OCI-LY7 (cell line): ENCODE results near the gene RDH8. TPM values are rescaled to one million over a fixed set of nuclear protein-coding genes. Genes with fewer than 3 reads are reported as not detected.

Experiments used
- BruUV-seq: library from RNA; stranded (reverse); fragments of 400-500 nt; replicated peaks from 2 replicates; lab custom pipeline; 2021; lab: Mats Ljungman, UMichigan
- CTCF ChIA-PET: fragments of 300-600 bp; sonication (Branson Sonifier 250); formaldehyde crosslinking; loops from one replicate; lab custom pipeline; 2022; ENCODE audit warnings: antibody characterized with exemption; ENCODE audit not compliant: unreplicated experiment; lab: Charles Lee
- POLR2A ChIA-PET: fragments of 300-600 bp; sonication (Branson Sonifier 250); formaldehyde crosslinking; loops from one replicate; lab custom pipeline; 2022; ENCODE audit warnings: antibody characterized with exemption; lab: Charles Lee
- DNase-seq: peaks from one replicate; pipeline ENCODE4 v3.0.0-alpha.2; 2015; ENCODE audit warnings: low spot score
- H2AFZ ChIP-seq: fragments of 200-600 bp; sonication (generic), shearing (Covaris generic); 2 replicates; pipeline ENCODE4 v1.6.1; 2014; ENCODE audit warnings: mild to moderate bottlenecking, antibody characterized with exemption, low read length, moderate library complexity
- H3K27ac ChIP-seq: fragments of 200-600 bp; sonication (generic); 2 replicates; pipeline ENCODE4 v1.5.1; 2014; ENCODE audit warnings: mixed run types, low read depth, mild to moderate bottlenecking, moderate library complexity, low read length, inconsistent platforms; ENCODE audit not compliant: poor library complexity, severe bottlenecking
- H3K36me3 ChIP-seq: fragments of 200-600 bp; sonication (generic); 2 replicates; pipeline ENCODE4 v1.6.1; 2014; ENCODE audit warnings: mild to moderate bottlenecking, antibody characterized with exemption, low read length, moderate library complexity, mixed read lengths; ENCODE audit not compliant: insufficient read depth
- H3K4me1 ChIP-seq: fragments of 200-600 bp; sonication (generic); 2 replicates; pipeline ENCODE4 v1.5.1; 2014; ENCODE audit warnings: mild to moderate bottlenecking, low read length; ENCODE audit not compliant: insufficient read depth, poor library complexity, severe bottlenecking
- H3K4me2 ChIP-seq: fragments of 200-600 bp; sonication (generic); 2 replicates; pipeline ENCODE4 v1.6.1; 2014; ENCODE audit warnings: mild to moderate bottlenecking, low read length
- H3K4me3 ChIP-seq: fragments of 200-600 bp; sonication (generic); 2 replicates; pipeline ENCODE4 v1.5.1; 2014; ENCODE audit warnings: mild to moderate bottlenecking, low read depth, low read length; ENCODE audit not compliant: poor library complexity, severe bottlenecking
- H3K79me2 ChIP-seq: fragments of 200-600 bp; sonication (generic); 2 replicates; pipeline ENCODE4 v1.6.1; 2016; ENCODE audit warnings: low read depth, mild to moderate bottlenecking, low read length, moderate library complexity, mixed read lengths; ENCODE audit not compliant: insufficient read depth
- H3K9me2 ChIP-seq: fragments of 200-600 bp; sonication (generic); 2 replicates; pipeline ENCODE4 v1.6.1; 2016; ENCODE audit warnings: mild to moderate bottlenecking, low read length, mixed read lengths; ENCODE audit not compliant: insufficient read depth
- H3K9me3 ChIP-seq: fragments of 200-600 bp; sonication (generic); 2 replicates; pipeline ENCODE4 v1.6.1; 2014; ENCODE audit warnings: mild to moderate bottlenecking, mixed run types, low read length, mixed read lengths
- H4K20me1 ChIP-seq: fragments of 200-600 bp; sonication (generic); 2 replicates; pipeline ENCODE4 v1.6.1; 2014; ENCODE audit warnings: mild to moderate bottlenecking, antibody characterized with exemption, low read length, moderate library complexity, mixed read lengths; ENCODE audit not compliant: insufficient read depth
- EZH2phosphoT487 ChIP-seq: fragments of 200-600 bp; sonication (generic); IDR thresholded peaks from 2 replicates; pipeline ENCODE4 v1.6.1; 2018; ENCODE audit warnings: low read depth, borderline replicate concordance, mild to moderate bottlenecking, mixed run types, antibody characterized with exemption, low read length, moderate library complexity, mixed read lengths
- intact Hi-C: fragments of 100-400 bp; cut with micrococcal nuclease; formaldehyde crosslinking; loops from one replicate; pipeline ENCODE4 v1.10.0; 2022; ENCODE audit not compliant: unreplicated experiment
- total RNA-seq, 2 experiments: library from RNA; depleted of rRNA in 1 of 2; stranded (reverse); fragments of >200 nt in 1 of 2; shearing (Covaris generic) in 1 of 2; gene quantifications; 2 replicates each; pipeline ENCODE4 v1.2.3, GENCODE V29; 2014 to 2022
- TF ChIP-seq, protein P1 (sequence below): fragments of 200-600 bp; sonication (generic); conservative IDR thresholded peaks from 2 replicates; pipeline ENCODE4 v1.5.1; 2014; ENCODE audit warnings: mild to moderate bottlenecking, antibody characterized with exemption, low read length, moderate library complexity, mixed read lengths

RDH8 gene
- total RNA-seq, 2 experiments from 2014 or later: not detected

DNA sequence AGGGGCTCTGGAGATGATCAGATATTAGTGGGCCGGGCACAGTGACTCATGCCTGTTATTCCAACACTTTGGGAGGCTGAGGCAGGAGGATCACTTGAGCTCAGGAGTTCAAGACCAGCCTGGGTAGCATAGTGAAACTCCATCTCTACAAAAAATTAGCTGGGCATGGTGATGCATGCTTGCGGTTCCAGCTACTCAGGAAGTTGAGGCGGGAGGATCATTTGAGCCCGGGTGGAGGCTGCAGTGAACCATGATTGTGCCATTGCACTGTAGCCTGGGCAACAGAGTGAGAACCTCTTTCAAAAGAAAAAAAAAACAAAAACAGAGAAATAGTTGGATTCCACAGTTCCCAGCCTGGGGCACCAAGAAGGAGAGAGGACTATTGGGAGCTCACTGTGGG is 54.9 kb downstream of the RDH8 start:
- no peak overlapping the region for H2AFZ ChIP-seq
- DNase-seq: no peak
- intact Hi-C loops: no loop called here
- no peak for TF ChIP-seq EZH2phosphoT487
- TF ChIP-seq, protein P1, sequence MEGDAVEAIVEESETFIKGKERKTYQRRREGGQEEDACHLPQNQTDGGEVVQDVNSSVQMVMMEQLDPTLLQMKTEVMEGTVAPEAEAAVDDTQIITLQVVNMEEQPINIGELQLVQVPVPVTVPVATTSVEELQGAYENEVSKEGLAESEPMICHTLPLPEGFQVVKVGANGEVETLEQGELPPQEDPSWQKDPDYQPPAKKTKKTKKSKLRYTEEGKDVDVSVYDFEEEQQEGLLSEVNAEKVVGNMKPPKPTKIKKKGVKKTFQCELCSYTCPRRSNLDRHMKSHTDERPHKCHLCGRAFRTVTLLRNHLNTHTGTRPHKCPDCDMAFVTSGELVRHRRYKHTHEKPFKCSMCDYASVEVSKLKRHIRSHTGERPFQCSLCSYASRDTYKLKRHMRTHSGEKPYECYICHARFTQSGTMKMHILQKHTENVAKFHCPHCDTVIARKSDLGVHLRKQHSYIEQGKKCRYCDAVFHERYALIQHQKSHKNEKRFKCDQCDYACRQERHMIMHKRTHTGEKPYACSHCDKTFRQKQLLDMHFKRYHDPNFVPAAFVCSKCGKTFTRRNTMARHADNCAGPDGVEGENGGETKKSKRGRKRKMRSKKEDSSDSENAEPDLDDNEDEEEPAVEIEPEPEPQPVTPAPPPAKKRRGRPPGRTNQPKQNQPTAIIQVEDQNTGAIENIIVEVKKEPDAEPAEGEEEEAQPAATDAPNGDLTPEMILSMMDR: no peak
- H3K4me3 ChIP-seq: no peak overlapping the region
- no peak overlapping the region for H3K27ac ChIP-seq
- no peaks in the 10 kb centered on the region for H3K36me3 ChIP-seq
- no peak overlapping the region for H3K4me2 ChIP-seq
- no peaks in the 10 kb centered on the region for H3K9me3 ChIP-seq
- no TSS peak for BruUV-seq
- H3K4me1 ChIP-seq: no peaks in the 10 kb centered on the region
- POLR2A ChIA-PET: no interaction called here
- CTCF ChIA-PET: no interaction called here
- H3K79me2 ChIP-seq: no peaks in the 10 kb centered on the region
- H3K9me2 ChIP-seq: no peaks in the 10 kb centered on the region
- H4K20me1 ChIP-seq: no peaks in the 10 kb centered on the region

DNA sequence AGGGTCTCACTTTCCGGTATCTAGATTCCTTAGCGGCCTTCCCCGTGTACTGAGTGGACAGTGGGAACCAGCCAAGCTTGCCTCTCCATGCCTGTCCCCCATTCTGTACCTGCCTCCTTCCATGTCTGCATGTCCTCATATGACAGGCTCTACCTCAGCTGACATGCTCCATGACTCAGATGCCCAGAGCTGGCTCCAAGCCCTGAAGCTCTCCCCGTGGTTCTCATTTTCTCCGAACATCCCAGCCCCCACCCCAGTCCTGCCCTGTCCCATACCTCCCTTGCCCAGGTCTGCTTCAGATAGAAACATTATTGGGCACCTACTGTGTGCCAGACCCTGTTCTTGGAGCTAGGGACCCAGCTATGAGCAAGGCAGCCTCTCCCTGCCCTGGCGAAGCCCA is 55.8 kb downstream of the RDH8 start:
- no peak for TF ChIP-seq EZH2phosphoT487
- TF ChIP-seq, protein P1: no peak
- Histone ChIP-seq H3K9me3 (peaks cover 4% of the 10 kb centered on the region; the same call in 1 of the 2 replicates), H3K79me2 (no peaks in the 10 kb centered on the region), H3K9me2 (no peaks in the 10 kb centered on the region), H3K27ac (no peak overlapping the region), H2AFZ (no peak overlapping the region), H3K4me1 (no peaks in the 10 kb centered on the region), H3K36me3 (no peaks in the 10 kb centered on the region), H3K4me3 (no peak overlapping the region), H3K4me2 (no peak overlapping the region), H4K20me1 (no peaks in the 10 kb centered on the region)
- ChIA-PET CTCF (no interaction called here), POLR2A (interaction anchor here (0.6 kb wide), 1 partner anchor 46 kb away, joined by 6 read pairs; no protein-coding TSS in a partner anchor)
- intact Hi-C loops: no loop called here
- DNase-seq: no peak
- no TSS peak for BruUV-seq

DNA sequence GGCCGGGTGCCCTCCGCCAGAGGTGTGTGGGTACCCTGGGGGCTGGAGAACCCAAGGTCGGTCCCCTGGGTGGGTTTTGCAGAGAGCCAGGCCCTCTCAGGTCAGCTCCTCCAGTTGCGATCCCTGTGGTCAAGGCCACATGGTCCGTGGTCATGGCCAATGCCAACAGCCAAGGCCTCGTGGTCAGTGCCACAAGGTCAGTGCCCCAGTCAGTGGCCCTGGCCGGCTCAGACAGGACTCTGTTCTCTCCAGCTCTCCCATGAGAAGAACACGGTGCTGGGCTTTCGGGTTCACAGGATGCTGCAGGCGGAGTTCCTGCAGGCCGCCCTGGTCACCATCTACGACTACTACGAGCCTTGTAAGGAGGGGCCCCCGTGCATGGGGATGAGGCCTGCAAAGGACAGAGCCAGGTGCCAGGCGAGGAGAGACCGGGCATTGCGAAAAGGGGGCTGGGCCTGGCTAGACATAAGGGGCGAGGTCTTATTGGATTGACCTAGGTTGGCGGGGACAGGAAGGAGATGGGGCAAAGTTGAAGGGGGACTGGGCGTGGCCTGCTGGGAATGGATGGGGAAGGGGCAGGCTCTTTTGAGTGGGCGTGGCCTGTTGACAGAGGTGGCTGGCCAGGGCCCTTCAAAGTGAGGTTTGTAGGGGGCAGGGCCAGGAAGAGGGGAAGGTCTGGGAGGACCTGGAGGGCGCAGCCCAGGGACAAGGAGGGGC is 57.6 kb downstream of the RDH8 start:
- no peak for DNase-seq
- Histone ChIP-seq H2AFZ (no peak overlapping the region), H3K36me3 (no peaks in the 10 kb centered on the region), H3K27ac (no peak overlapping the region), H3K4me1 (no peaks in the 10 kb centered on the region), H4K20me1 (no peaks in the 10 kb centered on the region), H3K4me2 (no peak overlapping the region), H3K9me3 (peaks cover 12% of the 10 kb centered on the region; the same call in 1 of the 2 replicates), H3K79me2 (no peaks in the 10 kb centered on the region), H3K9me2 (no peaks in the 10 kb centered on the region), H3K4me3 (no peak overlapping the region)
- intact Hi-C loops: no loop called here
- CTCF ChIA-PET: no interaction called here
- no TSS peak for BruUV-seq
- POLR2A ChIA-PET: no interaction called here
- no peak for TF ChIP-seq EZH2phosphoT487
- TF ChIP-seq, protein P1: no peak
